GM23248 (cell line): ENCODE measurements around the gene UCHL1.
"Not testable (repeated sequence)": the region's sequence is repeated elsewhere in the genome, so short reads cannot be mapped to it uniquely, and the experiment has no call there.

Experiments
- EZH2 ChIP-seq: fragments of 200-600 bp; sonication (generic); IDR thresholded peaks from 2 replicates; pipeline ENCODE4 v1.6.1; 2018; ENCODE audit warnings: antibody characterized with exemption, mild to moderate bottlenecking; ENCODE audit not compliant: insufficient read depth, poor library complexity, severe bottlenecking
- EZH2phosphoT487 ChIP-seq: fragments of 200-600 bp; sonication (generic); IDR thresholded peaks from 2 replicates; pipeline ENCODE4 v1.6.1; 2018; ENCODE audit warnings: antibody characterized with exemption, moderate library complexity, mild to moderate bottlenecking, low read depth; ENCODE audit not compliant: insufficient read depth

- not testable (repeated sequence) for TF ChIP-seq EZH2, EZH2phosphoT487
Measured at GRCh38 chr4:41315426-41315825, 58.7 kb downstream of the UCHL1 start.
